GM23338 (cell line): ENCODE data around the gene REG4.

Source experiments
- CREB1 ChIP-seq: fragments of 250-450 bp; sonication (Bioruptor Pico); IDR thresholded peaks from 2 replicates; pipeline ENCODE4 v1.5.0; 2020; ENCODE audit warnings: low read depth, mild to moderate bottlenecking, moderate library complexity
- CTCF ChIP-seq, 2 experiments: fragments of 200-600 bp in 1 of 2; sonication (generic) in 1 of 2; conservative IDR thresholded peaks; 2 replicates each; pipeline versions ENCODE4 v1.5.1 to v1.6.1; 2016 to 2017; ENCODE audit warnings: antibody characterized with exemption in 2 of 2, low read depth in 2 of 2, mild to moderate bottlenecking in 2 of 2, moderate library complexity in 1 of 2
- EZH2 ChIP-seq: fragments of 200-600 bp; sonication (generic); IDR thresholded peaks from one replicate; pipeline ENCODE4 v1.8.0; 2017; ENCODE audit warnings: antibody characterized with exemption, mild to moderate bottlenecking, low read depth; ENCODE audit not compliant: unreplicated experiment
- EZH2phosphoT487 ChIP-seq: fragments of 200-600 bp; sonication (generic); IDR thresholded peaks from one replicate; pipeline ENCODE4 v1.8.1; 2018; ENCODE audit warnings: antibody characterized with exemption; ENCODE audit not compliant: unreplicated experiment
- JUNB ChIP-seq: IDR thresholded peaks from one replicate; pipeline ENCODE4 v1.6.1; 2016; ENCODE audit warnings: antibody characterized with exemption; ENCODE audit not compliant: unreplicated experiment
- NANOG ChIP-seq: IDR thresholded peaks from 2 replicates; pipeline ENCODE4 v1.6.1; 2016; ENCODE audit warnings: antibody characterized with exemption, borderline replicate concordance
- POLR2AphosphoS5 ChIP-seq: IDR thresholded peaks from 2 replicates; pipeline ENCODE4 v1.6.1; 2016; ENCODE audit warnings: antibody characterized with exemption, low read depth
- REST ChIP-seq: IDR thresholded peaks from one replicate; pipeline ENCODE4 v1.6.1; 2018; ENCODE audit warnings: antibody characterized with exemption; ENCODE audit not compliant: unreplicated experiment
- STAT1 ChIP-seq: IDR thresholded peaks from one replicate; pipeline ENCODE4 v1.6.1; 2016; ENCODE audit warnings: antibody characterized with exemption; ENCODE audit not compliant: unreplicated experiment
- ZNF114 ChIP-seq: fragments of 250-450 bp; sonication (Bioruptor Pico); IDR thresholded peaks from 2 replicates; pipeline ENCODE4 v1.5.0; 2020; ENCODE audit warnings: mild to moderate bottlenecking, moderate library complexity

GRCh38 chr1:119771016-119771415 is 40.2 kb downstream of the REG4 start:
- TF ChIP-seq EZH2: no peak
- TF ChIP-seq POLR2AphosphoS5: no peak
- peak; percentile 45 to 49 for TF ChIP-seq CTCF (conservative IDR thresholded peaks at IDR 0.05; ENCODE audit: low read depth in 2 of 2)
- TF ChIP-seq REST: no peak
- TF ChIP-seq CREB1 (CRISPR knock-in tag): no peak
- no peak for TF ChIP-seq EZH2phosphoT487
- TF ChIP-seq STAT1: no peak
- TF ChIP-seq NANOG: no peak
- TF ChIP-seq JUNB: no peak
- TF ChIP-seq ZNF114 (CRISPR knock-in tag): no peak
